Erythroblast (primary cell): ENCODE data around the gene IQCM.

ENCODE experiments used
- GATA1 ChIP-seq: IDR thresholded peaks from 2 replicates; pipeline ENCODE4 v1.6.1; 2011; ENCODE audit warnings: low read depth, mild to moderate bottlenecking, control low read depth, low read length, moderate library complexity
- POLR2A ChIP-seq: IDR thresholded peaks from 2 replicates; pipeline ENCODE4 v1.6.1; 2011; ENCODE audit warnings: mild to moderate bottlenecking, low read length

- no peak for TF ChIP-seq POLR2A
- no peak for TF ChIP-seq GATA1
Observed at GRCh38 chr4:149752729-149753128, 62.9 kb downstream of the IQCM start.
